GM23248 (cell line): ENCODE measurements around the gene GPR150.

Source experiments
- EZH2 ChIP-seq: fragments of 200-600 bp; sonication (generic); IDR thresholded peaks from 2 replicates; pipeline ENCODE4 v1.6.1; 2018; ENCODE audit warnings: antibody characterized with exemption, mild to moderate bottlenecking; ENCODE audit not compliant: insufficient read depth, poor library complexity, severe bottlenecking
- EZH2phosphoT487 ChIP-seq: fragments of 200-600 bp; sonication (generic); IDR thresholded peaks from 2 replicates; pipeline ENCODE4 v1.6.1; 2018; ENCODE audit warnings: antibody characterized with exemption, moderate library complexity, mild to moderate bottlenecking, low read depth; ENCODE audit not compliant: insufficient read depth

DNA sequence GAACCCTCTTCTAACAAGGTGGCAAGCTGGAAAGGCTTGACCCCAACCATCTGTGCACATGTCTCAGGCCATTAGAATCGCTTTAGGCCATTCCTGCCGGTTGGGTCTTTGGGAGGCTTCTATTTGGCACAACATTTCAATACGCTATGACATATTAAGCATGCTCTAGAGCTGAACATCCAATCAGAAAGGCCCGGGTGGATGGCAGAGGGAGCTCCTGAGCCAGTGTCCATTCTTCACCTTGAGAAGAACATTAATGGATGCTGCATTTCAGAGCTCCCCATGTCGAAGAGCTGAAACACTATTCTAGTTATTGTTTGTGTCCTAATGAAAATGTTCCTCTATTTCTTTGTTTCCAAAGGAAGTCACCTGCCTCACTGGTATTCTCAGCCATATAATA, 50.1 kb downstream of the GPR150 start:
- TF ChIP-seq EZH2 (no peak), EZH2phosphoT487 (no peak)
